ENCODE data around the gene CENPN.

DNA sequence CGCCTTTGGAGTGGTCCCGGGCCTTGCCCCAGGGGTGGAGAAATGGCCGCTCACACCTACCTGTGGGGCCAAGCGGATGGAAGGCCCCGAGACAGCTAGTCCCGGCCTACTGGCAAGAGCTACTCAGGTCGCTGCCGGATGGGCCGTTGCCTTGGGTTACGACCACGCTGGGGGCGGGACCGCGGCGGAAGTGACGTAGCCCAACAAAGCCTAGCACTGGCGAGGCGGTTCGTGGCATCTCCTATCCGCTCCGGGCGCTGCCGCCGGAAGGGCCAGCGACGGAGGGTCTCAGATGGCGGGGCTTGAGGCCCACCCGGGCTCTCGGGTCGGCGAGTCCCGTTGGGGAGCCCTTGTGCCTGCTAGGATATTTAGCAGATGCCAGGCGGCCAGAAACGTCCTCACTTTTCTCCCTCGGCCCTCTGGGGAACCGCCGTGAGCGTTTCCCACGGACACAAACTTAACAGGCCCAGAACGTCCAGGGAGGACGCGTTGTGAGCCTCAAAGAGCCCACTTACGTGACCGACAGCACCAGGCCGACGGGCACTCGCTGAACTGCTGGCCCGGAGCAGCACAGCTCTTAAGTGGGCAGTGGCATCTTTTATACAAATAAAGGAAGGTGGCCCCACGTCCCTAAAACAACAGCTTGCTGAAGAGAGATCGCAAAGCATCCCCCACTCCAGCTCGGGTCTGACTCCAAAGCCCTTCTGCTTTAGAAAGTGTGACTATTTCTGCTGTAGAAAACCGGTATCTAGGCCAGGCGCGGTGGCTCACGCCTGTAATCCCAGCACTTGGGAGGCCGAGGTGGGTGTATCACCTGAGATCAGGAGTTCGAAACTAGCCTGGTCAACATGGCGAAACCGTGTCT lies 70.3 kb downstream of the CENPN start, which contains the start of gene C16orf46:
- TF ChIP-seq, protein P1, sequence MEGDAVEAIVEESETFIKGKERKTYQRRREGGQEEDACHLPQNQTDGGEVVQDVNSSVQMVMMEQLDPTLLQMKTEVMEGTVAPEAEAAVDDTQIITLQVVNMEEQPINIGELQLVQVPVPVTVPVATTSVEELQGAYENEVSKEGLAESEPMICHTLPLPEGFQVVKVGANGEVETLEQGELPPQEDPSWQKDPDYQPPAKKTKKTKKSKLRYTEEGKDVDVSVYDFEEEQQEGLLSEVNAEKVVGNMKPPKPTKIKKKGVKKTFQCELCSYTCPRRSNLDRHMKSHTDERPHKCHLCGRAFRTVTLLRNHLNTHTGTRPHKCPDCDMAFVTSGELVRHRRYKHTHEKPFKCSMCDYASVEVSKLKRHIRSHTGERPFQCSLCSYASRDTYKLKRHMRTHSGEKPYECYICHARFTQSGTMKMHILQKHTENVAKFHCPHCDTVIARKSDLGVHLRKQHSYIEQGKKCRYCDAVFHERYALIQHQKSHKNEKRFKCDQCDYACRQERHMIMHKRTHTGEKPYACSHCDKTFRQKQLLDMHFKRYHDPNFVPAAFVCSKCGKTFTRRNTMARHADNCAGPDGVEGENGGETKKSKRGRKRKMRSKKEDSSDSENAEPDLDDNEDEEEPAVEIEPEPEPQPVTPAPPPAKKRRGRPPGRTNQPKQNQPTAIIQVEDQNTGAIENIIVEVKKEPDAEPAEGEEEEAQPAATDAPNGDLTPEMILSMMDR (IDR thresholded peaks at IDR 0.05; ENCODE audit: low read depth, low read length), result no peak
- peak; percentile 77 for TF ChIP-seq POLR2A (IDR thresholded peaks at IDR 0.05; ENCODE audit: extremely low read depth, insufficient read length)
- TF ChIP-seq, protein P2, sequence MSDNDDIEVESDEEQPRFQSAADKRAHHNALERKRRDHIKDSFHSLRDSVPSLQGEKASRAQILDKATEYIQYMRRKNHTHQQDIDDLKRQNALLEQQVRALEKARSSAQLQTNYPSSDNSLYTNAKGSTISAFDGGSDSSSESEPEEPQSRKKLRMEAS (IDR thresholded peaks at IDR 0.05; ENCODE audit: low read depth, low read length), result peak; percentile 55
- TF ChIP-seq MYC (IDR thresholded peaks at IDR 0.05; ENCODE audit: low read depth, low read length), result no peak; the same call in 1 of the 2 replicates

All from NB4 (cell line).